Breast epithelium (tissue), 3 donors: ENCODE results near the gene TFAP2E.

Experiments
- CTCF ChIP-seq, 3 donors: fragments of 450-650 bp; IDR thresholded peaks; one replicate each; pipeline ENCODE4 v1.5.1; 2016 to 2017; ENCODE audit warnings: antibody characterized with exemption in 3 of 3, mild to moderate bottlenecking in 3 of 3, moderate library complexity in 3 of 3
- POLR2AphosphoS5 ChIP-seq, 3 donors: sonication (generic); formaldehyde crosslinking; IDR thresholded peaks; one replicate each; pipeline ENCODE4 v1.6.1; 2017; ENCODE audit warnings: antibody characterized with exemption in 3 of 3

- TF ChIP-seq POLR2AphosphoS5 (IDR thresholded peaks at IDR 0.05), result no peak
- no peak for TF ChIP-seq CTCF (IDR thresholded peaks at IDR 0.05)
Measured at GRCh38 chr1:35535243-35535642, 37.9 kb upstream of the TFAP2E start.
